Measurements from ENCODE around the gene CXorf58.

The CXorf58 gene

GRCh38 chrX:23900220-23900797 lies 7.5 kb upstream of the CXorf58 start:
- no peak for DNase-seq (ENCODE audit: low read depth in 2 of 2)

DNA sequence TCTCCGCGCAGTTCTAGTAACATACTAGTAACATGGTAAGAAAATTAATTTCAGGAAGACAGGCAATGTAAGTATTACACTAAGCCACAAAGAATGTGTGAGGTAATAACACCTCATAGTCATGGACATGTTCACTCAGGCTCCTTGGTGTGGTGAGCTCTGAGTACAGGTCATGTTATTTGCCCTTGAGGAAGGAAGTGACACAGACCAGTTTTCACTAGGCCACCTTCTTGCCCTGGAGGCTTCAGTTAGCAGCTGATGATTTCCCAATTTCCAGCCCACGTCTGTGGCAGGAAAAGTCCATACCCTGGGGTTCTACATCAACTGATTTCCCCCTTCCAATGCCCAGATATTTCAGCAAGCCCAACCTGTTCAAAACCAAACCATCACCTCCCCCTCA lies 6.7 kb upstream of the CXorf58 start:
- no peak for DNase-seq (ENCODE audit: low read depth in 2 of 2)

GRCh38 chrX:23901805-23902204 lies 6.0 kb upstream of the CXorf58 start:
- no peak for DNase-seq (ENCODE audit: low read depth in 2 of 2)

- DNase-seq (ENCODE audit: low read depth in 2 of 2): no peak
These were observed 5.4 kb upstream of the CXorf58 start for GRCh38 chrX:23902419-23902818.

- no peak for DNase-seq (ENCODE audit: low read depth in 2 of 2)
These were observed 3.7 kb upstream of the CXorf58 start for GRCh38 chrX:23904096-23904495.

DNA sequence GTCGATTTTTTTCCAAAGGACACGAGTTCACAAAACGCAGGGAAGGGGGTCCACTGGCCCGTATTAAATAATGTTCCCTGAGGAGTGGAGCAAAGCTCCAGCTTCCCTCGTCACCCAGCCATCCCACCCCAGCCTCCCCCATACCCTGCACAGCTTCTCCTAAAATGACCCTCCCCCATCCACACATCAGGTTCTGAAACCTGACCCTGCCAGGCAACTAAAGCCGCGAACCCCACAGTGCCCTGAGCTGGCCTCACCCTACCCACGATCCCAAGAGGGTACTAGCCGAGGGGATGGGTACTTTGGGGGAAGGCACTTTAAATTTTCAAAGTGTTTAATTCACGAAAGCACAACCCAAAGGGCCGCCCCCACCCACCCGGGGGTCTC lies 702 bp upstream of the CXorf58 start:
- DNase-seq (ENCODE audit: low read depth in 2 of 2): no peak

DNA sequence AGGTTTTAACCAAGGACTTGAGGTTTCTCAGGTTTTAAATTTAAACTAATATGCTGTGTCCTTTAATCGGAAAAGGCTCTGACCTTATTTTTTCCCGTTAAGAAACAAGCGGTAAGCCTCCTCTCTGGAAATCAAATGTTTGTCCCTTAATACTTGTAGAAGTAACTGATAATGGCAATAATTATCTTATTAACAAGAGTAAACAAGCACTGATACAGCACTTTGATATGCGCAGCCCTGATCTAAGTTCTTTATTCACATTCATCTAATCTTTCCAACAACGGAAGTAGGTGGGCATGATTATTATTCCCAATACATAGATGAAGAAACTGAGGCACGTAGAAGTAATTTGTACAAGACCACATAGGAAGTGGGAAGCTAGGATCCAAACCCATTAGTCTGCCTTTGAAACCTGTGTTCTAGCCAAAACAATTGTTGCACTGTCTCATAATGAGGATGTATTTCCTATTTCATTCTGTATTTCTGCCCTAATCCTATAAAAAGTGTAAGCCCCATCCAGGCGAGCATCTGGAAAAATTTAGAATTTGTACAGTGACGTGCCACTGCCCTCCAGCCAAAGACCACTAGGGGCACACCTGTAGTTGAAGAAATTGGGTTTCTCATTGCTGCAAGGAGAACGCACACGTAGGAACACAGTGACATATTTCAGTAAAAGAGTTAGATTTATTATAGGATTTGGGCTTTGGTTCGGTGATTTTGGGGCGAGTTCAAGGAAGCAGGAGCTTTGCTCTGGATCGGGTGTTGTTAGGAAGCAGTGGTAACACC lies 606 bp downstream of the CXorf58 start:
- no peak for DNase-seq (ENCODE audit: low read depth in 2 of 2)

DNA sequence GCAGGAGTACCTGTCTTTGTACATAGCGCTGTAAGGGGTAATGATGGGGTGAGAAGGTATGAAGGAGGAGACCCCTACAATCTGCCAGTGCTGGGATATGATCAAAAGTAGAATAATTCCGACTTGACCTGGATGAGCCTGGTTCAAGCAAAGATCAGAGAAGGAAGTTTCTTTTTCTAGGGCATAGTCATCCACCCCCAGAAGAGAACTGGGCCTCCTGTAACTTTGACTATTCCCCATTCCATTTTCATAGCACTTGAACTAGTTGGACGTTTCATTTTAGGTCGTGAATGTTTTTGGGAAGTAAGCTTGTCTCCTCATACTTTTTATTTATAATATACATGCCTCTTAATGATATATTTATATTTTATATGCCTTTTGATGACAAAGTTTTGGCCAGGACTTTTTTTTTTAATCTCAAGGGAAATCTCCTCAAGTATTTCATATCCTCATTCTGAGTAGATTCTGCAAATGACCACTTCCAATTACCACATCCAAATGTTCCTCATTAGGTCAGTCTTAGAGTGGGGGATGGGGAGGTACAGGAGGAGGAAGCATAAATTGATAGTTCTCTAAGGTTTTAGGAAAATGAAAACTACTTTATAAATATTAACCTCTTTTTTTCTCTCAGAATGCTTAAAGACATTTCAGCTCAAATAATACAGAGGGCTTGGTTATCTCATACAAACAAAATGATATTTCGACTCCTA lies 3.5 kb downstream of the CXorf58 start:
- DNase-seq (ENCODE audit: low read depth in 2 of 2): no peak

GRCh38 chrX:23919148-23919547 lies 11.3 kb downstream of the CXorf58 start:
- DNase-seq (ENCODE audit: low read depth in 2 of 2): no peak

- no peak for DNase-seq (ENCODE audit: low read depth in 2 of 2)
These were observed 12.0 kb downstream of the CXorf58 start for GRCh38 chrX:23919706-23920320.

- DNase-seq (ENCODE audit: low read depth in 2 of 2): no peak
These were observed 18.2 kb downstream of the CXorf58 start for GRCh38 chrX:23926015-23926414.

GRCh38 chrX:23930894-23931604 lies 23.2 kb downstream of the CXorf58 start:
- DNase-seq (ENCODE audit: low read depth in 2 of 2): no peak

DNA sequence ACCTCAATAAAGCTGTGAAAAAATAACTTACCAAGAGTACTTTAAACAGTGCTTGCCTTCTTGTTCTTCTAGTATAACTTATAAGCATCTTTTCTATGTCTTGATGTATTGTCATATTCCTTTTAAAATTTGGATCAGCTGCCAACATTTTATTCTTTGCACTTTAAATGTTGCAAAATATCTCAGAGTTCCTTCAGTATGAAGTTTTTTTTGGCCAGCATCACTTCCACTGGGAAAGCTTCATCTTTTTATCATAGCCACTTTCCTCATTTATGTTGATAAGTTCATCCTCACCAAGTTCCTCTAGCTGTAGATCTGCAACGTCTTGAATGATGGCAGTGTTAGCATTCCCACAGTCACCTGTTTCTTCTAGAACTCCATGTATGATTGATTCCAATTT lies 24.2 kb downstream of the CXorf58 start:
- no peak for DNase-seq (ENCODE audit: low read depth in 2 of 2)

DNA sequence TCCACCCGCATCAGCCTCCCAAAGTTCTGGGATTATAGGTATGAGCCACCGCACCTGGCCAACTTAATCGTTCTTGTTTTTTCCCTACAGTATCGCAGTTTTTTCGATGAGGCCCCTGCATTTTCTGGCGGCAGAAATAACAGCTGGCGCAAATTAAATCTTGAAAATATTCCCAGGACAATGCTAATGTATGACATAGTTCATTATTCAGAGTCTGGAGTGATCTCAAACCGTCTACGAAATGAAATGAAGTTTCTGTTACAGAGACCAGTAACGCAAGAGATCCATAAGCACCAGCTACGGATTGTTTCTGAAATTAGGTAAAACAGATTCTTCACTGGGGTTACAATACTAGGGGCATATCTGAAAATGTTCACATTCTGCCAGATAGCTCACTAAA lies 27.3 kb downstream of the CXorf58 start:
- DNase-seq (ENCODE audit: low read depth in 2 of 2): no peak

DNA sequence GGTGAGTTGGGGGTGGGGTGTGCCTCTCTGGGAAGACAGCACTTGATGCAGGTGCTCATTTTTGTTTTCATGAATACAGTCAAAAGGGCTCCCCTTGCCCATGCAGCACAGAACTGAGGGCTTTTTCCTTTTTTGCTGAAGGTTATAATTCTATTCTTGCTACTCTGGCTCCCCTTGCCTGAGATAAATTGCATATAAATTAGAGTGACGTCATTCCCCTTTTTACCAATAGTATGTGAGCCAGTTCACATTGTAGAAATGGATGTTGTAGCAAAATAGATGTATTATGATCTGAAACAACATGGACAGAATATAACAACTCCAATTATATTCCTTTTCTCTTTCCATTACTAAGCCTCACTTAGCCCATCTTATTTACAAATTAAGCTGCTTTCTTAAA lies 28.4 kb downstream of the CXorf58 start:
- DNase-seq (ENCODE audit: low read depth in 2 of 2): no peak

DNA sequence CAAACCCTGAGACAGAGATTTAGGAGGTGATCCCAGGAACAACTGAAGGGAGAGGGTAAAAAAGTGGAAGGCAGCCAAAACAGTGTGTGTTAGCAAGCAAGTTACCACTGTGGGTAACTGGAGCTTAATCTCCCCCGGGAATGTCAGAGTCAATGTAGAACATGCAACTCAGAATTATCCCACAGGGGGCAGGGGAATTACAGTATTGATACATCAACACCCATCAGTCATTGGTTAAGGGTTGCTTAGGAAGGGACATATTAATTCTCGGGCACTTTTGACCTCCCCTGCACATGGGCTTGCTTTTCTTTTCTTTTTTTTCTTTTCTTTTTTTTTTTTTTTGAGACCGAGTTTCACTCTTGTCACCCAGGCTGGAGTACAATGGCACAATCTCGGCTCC lies 29.3 kb downstream of the CXorf58 start:
- no peak for DNase-seq (ENCODE audit: low read depth in 2 of 2)

- DNase-seq (ENCODE audit: low read depth in 2 of 2): no peak
These were observed 30.9 kb downstream of the CXorf58 start for GRCh38 chrX:23938690-23939089.

DNA sequence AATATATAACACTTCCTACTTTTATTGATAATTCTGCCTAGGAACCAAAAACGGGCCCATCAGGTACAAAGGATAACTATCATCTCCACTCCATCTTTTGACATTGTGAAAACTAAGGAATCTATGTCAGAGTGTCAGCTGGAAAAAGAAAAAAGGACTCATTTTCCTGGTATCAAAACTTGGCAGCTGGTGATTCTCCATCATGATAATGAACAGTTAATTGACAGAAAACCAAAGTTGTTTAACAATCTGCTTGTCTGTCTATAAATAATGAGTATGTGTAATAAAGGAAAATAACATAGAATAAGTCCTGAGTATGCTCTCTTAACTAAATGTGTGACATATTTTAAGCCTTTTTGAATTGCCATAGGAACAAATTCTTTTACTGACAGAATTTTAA lies 31.4 kb downstream of the CXorf58 start:
- no peak for DNase-seq (ENCODE audit: low read depth in 2 of 2)

- no peak for DNase-seq (ENCODE audit: low read depth in 2 of 2)
These were observed 36.4 kb downstream of the CXorf58 start for GRCh38 chrX:23944234-23944633.

GRCh38 chrX:23945206-23945605 lies 37.4 kb downstream of the CXorf58 start:
- DNase-seq (ENCODE audit: low read depth in 2 of 2): no peak

DNA sequence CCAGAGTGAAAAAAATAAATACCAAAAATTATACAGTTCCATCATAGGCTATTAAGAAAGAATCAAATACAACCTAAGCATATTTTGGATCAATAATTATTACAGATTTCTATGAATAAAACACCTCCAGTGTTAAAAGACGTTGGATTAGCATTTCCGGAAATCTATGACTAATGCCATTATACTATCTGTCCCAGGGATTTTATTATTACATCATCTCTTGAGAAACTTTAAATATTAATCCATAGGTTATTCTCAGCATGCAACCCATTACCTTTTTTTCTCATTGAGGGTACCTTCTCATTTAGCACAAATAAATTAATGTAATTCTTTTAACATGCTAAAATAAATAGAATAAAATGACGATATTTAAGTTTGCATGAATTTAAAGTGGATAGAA lies 44.6 kb downstream of the CXorf58 start:
- DNase-seq (ENCODE audit: low read depth in 2 of 2): no peak

Measured in activated CD4-positive, alpha-beta T cell treated with anti-CD3 and anti-CD28 coated beads for 24 hours (primary cell).